Cardiac muscle cell (in vitro differentiated cells and primary cell): ENCODE results near the gene DUS1L. TPM values are rescaled to one million over a fixed set of nuclear protein-coding genes. Genes with fewer than 3 reads are reported as not detected.

Source experiments
- DNase-seq, 2 donors: peaks; one replicate each; pipeline versions ENCODE4 v3.0.0 to v3.0.0-alpha.2; 2010 to 2017; ENCODE audit warnings: low read depth in 1 of 2, low spot score in 1 of 2
- H3K27ac ChIP-seq: fragments of 200-600 bp; sonication (generic); 2 replicates; pipeline ENCODE4 v1.5.1; 2016
- H3K27me3 ChIP-seq: fragments of 200-600 bp; sonication (generic); 2 replicates; pipeline ENCODE4 v1.6.0; 2016; ENCODE audit warnings: control low read depth
- H3K36me3 ChIP-seq: fragments of 200-600 bp; sonication (generic); 2 replicates; pipeline ENCODE4 v1.5.1; 2016; ENCODE audit warnings: control low read depth
- H3K4me1 ChIP-seq: fragments of 200-600 bp; sonication (generic); 2 replicates; pipeline ENCODE4 v1.8.1; 2017; ENCODE audit warnings: low read depth, mild to moderate bottlenecking, mixed run types
- H3K4me3 ChIP-seq: fragments of 200-600 bp; sonication (generic); 2 replicates; pipeline ENCODE4 v1.5.1; 2016; ENCODE audit warnings: mild to moderate bottlenecking
- H3K9me3 ChIP-seq: fragments of 200-600 bp; sonication (generic); 2 replicates; pipeline ENCODE4 v1.5.1; 2017; ENCODE audit warnings: low read depth, mild to moderate bottlenecking, control low read depth
- polyA plus RNA-seq: library from polyadenylated mRNA; unstranded; fragments of >200 nt; fragmentation: Nextera tagmentation; extraction: Ambion mirVana; gene quantifications from 2 replicates; pipeline ENCODE4 v1.2.1, GENCODE V29; 2016
- total RNA-seq: library from RNA; depleted of rRNA; stranded (reverse); fragments of >200 nt; gene quantifications from 2 replicates; pipeline ENCODE4 v1.2.3, GENCODE V29; 2016
- TF ChIP-seq, protein P1 (sequence below): IDR thresholded peaks from 2 replicates; pipeline ENCODE4 v1.5.1; 2012; ENCODE audit warnings: low read depth, mild to moderate bottlenecking, low read length

DUS1L gene
- total and polyA plus RNA-seq, 2 experiments from 2014 or later = 183 to 184 TPM

GRCh38 chr17:82062076-82062983, 3.3 kb downstream of the DUS1L start:
- H3K9me3 ChIP-seq = no peaks in the 10 kb centered on the region
- H3K27ac ChIP-seq = no peak overlapping the region
- no peaks in the 10 kb centered on the region for H3K27me3 ChIP-seq
- no peak for DNase-seq
- peaks cover 20% of the 10 kb centered on the region for H3K36me3 ChIP-seq
- peaks cover 5% of the 10 kb centered on the region for H3K4me1 ChIP-seq
- no peak overlapping the region for H3K4me3 ChIP-seq
- TF ChIP-seq, protein P1, sequence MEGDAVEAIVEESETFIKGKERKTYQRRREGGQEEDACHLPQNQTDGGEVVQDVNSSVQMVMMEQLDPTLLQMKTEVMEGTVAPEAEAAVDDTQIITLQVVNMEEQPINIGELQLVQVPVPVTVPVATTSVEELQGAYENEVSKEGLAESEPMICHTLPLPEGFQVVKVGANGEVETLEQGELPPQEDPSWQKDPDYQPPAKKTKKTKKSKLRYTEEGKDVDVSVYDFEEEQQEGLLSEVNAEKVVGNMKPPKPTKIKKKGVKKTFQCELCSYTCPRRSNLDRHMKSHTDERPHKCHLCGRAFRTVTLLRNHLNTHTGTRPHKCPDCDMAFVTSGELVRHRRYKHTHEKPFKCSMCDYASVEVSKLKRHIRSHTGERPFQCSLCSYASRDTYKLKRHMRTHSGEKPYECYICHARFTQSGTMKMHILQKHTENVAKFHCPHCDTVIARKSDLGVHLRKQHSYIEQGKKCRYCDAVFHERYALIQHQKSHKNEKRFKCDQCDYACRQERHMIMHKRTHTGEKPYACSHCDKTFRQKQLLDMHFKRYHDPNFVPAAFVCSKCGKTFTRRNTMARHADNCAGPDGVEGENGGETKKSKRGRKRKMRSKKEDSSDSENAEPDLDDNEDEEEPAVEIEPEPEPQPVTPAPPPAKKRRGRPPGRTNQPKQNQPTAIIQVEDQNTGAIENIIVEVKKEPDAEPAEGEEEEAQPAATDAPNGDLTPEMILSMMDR = no peak

DNA sequence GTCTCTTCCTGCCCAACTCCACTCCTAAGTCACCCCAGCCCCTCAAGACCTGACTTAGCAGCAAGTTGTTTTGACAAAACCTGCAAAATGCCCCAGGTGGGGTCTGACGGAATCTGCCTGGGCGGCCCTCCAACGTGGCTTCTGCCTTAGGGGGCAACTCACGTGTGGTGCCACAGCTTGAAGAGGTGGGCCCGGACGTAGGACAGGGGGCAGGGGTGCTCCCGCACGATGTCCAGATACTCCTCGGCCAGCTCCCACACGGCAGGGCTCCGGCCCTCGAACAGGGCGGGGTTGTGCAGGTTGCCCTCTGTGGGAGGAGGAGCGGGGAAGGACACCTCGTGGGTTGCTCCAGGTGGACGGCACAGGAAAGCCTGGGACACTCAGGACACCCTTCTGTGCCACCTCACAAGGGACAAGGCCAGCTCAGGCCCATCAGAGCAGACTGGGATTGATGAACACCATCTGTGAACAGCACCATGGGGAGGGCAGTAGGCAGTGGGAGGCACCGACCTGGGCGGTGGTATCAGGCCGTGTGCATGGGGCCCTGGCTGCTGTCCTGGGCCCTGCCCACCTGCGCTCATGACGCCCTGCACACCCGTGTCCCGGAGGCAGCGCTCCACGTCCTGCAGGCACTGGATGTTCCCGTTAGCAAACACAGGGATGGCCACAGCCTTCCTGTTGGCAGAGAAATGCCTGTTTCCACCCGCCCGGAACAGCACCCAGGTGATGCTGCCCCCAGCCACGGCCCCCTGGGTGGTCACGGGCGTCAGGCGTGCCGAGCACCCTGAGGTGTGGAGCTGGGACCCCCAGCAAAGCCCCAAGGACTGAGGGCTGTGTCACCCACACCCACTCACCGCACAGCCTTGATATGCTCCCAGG, 4.3 kb downstream of the DUS1L start:
- TF ChIP-seq, protein P1 = no peak
- no peak for DNase-seq
- H3K4me1 ChIP-seq = peaks cover 5% of the 10 kb centered on the region
- H3K27me3 ChIP-seq = no peaks in the 10 kb centered on the region
- H3K27ac ChIP-seq = no peak overlapping the region
- no peak overlapping the region for H3K4me3 ChIP-seq
- no peaks in the 10 kb centered on the region for H3K9me3 ChIP-seq
- H3K36me3 ChIP-seq = peaks cover 20% of the 10 kb centered on the region

GRCh38 chr17:82060614-82061013, 5.0 kb downstream of the DUS1L start:
- H3K4me1 ChIP-seq = peaks cover 5% of the 10 kb centered on the region
- no peak for DNase-seq
- TF ChIP-seq, protein P1 = no peak
- H3K27me3 ChIP-seq = no peaks in the 10 kb centered on the region
- no peak overlapping the region for H3K4me3 ChIP-seq
- no peaks in the 10 kb centered on the region for H3K9me3 ChIP-seq
- peaks cover 25% of the 10 kb centered on the region for H3K36me3 ChIP-seq
- H3K27ac ChIP-seq = no peak overlapping the region

DNA sequence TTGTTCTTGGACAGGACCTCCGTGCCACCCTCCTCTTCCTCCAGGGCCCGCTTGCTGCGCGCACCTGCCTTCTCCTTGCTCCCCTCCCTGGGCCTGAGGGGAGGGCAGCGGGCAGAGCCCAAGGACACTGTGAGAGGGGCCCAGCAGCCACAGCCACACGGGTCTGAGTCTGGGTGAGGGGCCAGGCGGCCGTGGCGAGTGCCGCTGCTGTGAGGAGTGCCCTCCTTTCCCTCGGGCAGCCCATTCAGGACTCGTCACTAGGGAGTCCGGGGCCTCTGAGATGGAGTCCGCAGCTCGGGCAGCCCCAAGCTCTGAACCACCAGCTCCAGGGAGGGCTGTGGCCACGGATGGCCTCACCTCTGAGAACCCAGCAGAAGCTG, 5.6 kb downstream of the DUS1L start:
- TF ChIP-seq, protein P1 = no peak

DNA sequence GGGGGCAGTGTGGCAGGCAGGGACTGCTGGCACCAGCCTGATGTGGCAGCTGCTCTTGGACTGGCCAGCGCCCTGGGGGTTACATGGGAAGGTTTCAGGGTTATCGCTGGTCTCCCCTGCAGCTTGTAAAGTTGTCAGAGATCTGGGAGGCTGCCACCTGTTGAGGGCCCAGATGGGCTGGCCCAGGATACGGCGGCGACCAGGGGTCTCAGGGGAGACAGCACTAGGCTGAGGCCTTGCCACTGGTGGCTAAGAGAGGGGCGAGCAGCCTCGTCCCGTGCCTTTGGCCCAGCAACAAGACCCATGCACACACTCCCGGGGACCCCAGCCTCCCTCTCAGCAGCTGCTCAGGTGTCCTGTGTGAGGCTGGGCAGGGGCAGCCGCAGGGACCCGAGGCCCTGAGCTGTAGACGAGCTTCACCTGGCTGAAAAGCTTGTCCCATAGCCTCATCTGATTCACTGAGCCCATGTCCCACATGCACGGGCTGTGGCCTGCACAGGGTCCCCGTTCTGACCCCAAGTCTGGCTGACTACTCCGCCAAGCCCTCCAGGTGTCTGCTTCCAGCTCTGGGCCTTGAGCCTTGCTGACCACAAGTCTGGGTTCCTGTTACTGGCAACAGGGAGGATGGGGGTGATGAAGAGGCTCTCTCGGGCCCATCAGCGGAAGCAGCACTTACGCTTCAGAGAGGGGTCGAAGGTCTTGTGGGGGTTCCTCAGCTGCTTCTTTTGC, 6.2 kb downstream of the DUS1L start:
- H3K36me3 ChIP-seq = peaks cover 35% of the 10 kb centered on the region
- DNase-seq = no peak
- TF ChIP-seq, protein P1 = no peak
- H3K9me3 ChIP-seq = no peaks in the 10 kb centered on the region
- no peaks in the 10 kb centered on the region for H3K4me1 ChIP-seq
- H3K27ac ChIP-seq = no peak overlapping the region
- no peak overlapping the region for H3K4me3 ChIP-seq
- no peaks in the 10 kb centered on the region for H3K27me3 ChIP-seq

More for the DNA sequence above, 5.6 kb downstream of the DUS1L start:
- Histone ChIP-seq H3K27me3 (no peaks in the 10 kb centered on the region), H3K4me1 (peaks cover 5% of the 10 kb centered on the region), H3K9me3 (no peaks in the 10 kb centered on the region), H3K4me3 (no peak overlapping the region), H3K27ac (no peak overlapping the region), H3K36me3 (peaks cover 30% of the 10 kb centered on the region)
- DNase-seq = no peak
